ENCODE data around the gene CDK7.
"Not testable (repeated sequence)": the region's sequence is repeated elsewhere in the genome, so short reads cannot be mapped to it uniquely, and the experiment has no call there.

The CDK7 gene

DNA sequence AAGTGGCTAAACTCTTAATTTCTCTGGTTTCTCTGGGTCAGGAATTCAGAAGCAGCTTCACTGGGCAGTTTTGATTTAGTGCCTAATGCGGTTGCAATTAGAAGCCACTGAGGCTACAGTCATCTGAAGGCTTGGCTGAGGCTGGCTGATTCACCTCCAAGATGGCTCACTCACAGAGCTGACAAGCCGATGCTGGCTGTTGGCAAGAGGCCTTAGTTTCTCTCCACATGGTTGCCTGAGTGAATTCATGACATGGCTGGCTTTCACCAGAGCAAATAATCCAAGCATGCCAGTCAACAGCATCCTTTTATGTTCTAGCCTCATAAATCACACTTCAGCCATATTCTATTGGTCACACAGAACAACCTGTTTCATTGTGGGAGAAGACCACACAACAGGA, 2.8 kb upstream of the CDK7 start:
- FAIRE-seq (no peak), DNase-seq (ENCODE audit: insufficient read length, low spot score) (no peak)

DNA sequence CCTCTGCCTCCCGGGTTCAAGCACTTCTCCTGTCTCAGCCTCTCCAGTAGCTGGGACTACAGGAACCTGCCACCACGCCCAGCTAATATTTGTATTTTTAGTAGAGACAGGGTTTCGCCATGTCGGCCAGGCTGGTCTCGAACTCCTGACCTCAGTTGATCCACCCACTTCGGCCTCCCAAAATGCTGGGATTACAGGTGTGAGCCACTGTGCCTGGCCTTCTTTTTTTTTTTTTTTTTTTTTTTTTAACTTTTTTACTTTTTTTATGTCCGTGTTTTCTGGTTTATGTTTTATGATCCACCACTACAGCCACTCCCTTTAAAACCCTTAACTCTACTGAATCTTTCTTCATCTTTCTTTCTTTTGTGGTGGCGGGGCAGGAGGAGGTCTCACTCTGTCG, 2.0 kb downstream of the CDK7 start:
- FAIRE-seq; DNase-seq (ENCODE audit: insufficient read length, low spot score): not testable (repeated sequence)

DNA sequence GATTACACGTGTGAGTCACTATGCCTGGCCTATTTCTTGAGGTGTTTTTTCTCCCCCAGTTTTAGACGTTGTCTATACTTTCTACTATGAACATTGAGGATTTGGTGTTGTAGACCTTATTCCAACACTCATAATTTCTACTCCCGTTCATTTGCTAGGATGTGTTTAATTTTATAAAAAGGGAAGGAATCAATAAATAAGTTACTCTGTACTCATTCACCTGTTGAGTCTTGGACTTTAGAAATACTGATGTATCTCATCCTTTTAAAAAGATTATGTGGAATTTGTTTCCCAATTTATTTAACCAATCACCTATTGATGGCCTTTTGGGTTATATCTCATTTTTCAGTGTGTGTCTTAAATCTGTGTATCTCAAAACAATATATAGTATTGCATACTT, 3.2 kb downstream of the CDK7 start:
- DNase-seq (ENCODE audit: insufficient read length, low spot score) (no peak), FAIRE-seq (no peak)

DNA sequence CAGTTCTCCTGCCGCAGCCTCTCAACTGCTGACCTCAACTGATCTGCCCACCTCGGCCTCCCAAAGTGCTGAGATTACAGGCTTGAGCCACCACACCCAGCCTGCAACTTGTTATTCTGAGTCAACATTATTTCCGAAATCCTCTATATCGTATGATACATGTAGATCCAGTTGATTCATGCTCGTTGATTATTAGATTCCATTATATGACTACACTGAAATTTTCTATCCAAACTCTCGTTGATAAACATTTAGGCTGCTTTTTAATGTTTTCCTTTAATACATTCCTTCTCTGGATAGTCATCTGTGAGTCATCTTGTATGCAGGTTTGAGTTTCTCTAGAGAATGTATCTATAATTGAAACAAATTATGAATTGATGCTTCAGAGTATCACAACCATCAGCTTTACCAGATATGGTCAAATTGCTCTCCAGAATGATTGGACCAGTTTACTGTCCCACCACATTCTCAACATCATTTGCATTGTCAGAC, 4.1 kb downstream of the CDK7 start:
- FAIRE-seq: no peak
- DNase-seq (ENCODE audit: insufficient read length, low spot score): peak; percentile 50

DNA sequence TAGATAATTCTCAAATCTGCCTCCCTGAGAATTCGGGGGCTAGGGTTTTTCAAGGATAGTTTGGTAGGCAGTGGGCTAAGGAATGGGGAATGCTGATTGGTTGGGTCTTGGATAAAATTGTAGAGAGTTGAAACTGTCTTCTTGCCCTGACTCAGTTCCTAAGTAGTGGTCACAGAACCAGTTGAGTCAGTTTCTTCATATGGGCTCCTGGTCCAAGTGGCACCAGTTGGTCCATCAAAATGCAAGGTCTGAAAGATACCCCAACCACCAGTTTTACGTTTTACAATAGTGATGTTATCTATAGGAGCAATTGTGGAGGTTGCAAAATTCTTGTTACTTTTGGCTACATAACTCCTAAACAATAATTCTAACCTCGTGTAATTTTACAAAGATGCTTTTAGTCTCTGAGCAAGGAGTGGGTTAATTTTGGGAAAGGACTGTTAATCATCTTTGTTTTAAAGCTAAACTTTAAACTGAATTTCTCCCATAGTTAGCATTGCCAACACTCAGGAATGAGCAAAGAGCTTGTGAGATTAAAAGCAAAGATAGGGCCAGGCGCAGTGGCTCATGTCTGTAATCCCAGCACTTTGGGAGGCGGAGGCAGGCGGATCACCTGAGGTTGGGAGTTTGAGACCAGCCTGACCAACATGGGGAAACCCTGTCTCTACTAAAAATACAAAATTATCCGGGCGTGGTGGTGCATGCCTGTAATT, 7.7 kb downstream of the CDK7 start:
- FAIRE-seq (no peak), DNase-seq (ENCODE audit: insufficient read length, low spot score) (no peak)

DNA sequence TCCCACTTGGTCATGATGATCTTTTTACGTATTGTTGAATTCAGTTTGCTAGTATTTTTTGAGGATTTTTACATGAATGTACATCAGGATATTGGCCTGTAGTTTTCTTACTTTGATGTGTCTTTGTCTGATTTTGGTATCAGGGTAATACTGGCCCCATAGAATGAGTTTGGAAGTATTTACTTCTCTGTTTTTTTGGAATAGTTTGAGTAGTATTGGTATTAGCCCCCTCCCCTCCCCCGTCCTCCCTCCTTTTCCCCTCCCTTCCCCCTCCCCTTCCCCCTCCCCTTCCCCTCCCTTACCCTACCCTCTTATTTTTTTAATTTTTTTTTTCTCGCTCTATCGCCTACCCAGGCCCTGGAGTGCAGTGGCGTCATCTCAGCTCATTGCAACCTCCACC, 10.3 kb downstream of the CDK7 start:
- FAIRE-seq (no peak), DNase-seq (ENCODE audit: insufficient read length, low spot score) (no peak)

DNA sequence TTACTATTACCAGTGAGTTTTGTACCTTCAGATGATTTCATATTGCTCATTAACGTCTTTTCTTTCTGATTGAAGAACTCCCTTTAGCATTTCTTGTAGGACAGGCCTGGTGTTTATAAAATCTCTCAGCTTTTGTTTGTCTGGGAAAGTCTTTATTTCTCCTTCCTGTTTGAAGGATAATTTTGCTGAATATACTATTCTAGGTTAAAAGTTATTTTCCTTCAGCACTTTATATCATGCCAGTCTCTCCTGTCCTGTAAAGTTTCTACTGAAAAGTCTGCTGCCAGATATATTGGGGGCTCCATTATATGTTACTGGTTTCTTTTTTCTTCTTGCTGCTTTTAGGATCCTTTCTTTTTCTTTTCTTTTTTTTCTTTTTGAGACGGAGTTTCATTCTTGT, 13.3 kb downstream of the CDK7 start:
- DNase-seq (ENCODE audit: insufficient read length, low spot score) (no peak), FAIRE-seq (no peak)

DNA sequence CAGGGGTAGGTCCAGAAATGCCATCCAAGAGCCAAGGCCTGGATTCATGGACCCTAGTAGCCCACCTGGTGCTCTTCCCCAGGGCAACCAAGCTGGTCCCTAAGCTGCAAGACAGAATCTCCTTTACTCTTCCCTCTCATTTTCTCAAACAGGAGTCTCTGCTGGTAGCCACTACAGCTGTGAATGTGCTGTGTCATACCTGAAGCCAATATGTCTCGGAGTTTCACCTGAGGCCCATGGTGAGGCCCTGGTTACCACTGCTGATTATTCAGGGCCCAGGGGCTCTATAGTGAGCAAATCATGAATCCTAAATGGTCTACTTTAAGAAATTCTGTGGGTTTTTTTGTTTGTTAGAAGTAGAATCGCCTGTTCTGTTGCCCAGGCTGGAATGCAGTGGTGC, 15.9 kb downstream of the CDK7 start:
- DNase-seq (ENCODE audit: insufficient read length, low spot score): no peak
- no peak for FAIRE-seq

DNA sequence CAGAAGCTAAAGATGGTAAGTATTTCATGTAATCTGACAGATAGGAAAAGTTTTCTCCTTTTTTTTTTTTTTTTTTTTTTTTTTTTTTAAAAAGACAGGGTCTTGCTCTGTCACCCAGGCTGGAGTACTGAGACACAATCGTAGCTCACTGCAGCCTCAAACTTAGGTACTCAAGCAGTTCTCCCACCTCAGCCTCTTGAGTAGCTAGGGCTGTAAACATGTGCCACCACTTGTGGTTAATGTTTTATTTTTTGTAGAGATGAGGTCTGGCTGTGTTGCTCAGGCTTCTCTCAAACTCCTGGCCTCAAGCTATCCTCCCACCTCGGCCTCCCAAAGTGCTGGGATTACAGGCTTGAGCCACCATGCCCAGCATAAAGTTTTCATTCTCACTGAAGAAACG, 17.8 kb downstream of the CDK7 start:
- DNase-seq (ENCODE audit: insufficient read length, low spot score) (no peak), FAIRE-seq (no peak)

DNA sequence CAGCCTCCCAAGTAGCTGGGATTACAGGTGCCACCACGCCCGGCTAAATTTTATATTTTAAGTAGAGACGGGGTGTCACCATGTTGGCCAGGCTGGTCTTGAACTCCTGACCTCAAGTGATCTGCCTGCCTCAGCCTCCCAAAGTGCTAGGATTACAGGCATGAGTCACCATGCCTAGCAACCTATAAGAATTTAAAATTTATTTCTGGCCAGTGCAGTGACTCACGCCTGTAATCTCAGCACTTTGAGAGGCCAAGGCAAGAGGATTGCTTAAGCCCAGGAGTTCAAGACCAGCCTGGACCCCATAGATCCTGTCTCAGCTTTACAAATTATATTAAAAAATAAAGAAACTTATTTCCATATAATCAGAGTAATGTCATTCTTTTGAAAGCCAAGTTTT, 21.3 kb downstream of the CDK7 start:
- not testable (repeated sequence) for DNase-seq (ENCODE audit: insufficient read length, low spot score); FAIRE-seq

DNA sequence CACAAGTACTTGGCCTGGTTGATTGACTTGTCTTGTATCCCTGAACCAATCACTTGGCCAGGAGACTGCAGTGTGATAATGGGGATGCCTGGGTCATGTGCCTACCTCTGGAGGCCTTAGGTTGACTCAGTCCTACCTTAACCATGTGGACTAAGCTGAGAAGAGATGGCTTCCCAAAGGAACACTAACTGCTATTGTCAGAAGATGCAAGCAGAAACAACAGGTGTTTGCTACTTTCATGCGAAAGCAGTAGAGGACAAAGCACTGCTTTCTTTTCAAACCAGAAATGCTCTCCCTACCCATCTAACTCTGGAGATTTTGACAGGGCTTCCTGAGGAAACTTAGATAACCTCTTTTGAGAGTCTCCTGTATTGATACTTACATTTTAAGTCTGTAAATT, 22.9 kb downstream of the CDK7 start:
- FAIRE-seq (no peak), DNase-seq (ENCODE audit: insufficient read length, low spot score) (no peak)

DNA sequence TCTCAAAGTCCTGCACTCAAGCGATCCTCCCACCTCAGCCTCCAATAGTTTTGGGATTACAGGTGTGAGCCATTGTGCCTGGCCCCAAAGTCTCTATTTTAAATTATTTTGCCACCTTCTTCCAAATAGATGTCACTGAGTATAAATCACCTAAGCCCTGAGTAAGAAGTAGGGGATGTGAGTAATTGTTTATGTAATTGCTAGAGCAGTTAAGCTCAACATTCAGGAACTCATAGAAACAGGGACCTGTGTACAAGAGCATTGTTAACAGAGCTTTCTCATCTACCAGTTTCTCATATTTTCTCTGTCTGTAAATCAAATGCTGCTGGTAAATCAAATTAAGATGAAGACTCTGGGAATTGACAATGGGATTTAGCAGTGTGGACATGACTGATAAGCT, 26.3 kb downstream of the CDK7 start:
- no peak for DNase-seq (ENCODE audit: insufficient read length, low spot score)
- FAIRE-seq: no peak

DNA sequence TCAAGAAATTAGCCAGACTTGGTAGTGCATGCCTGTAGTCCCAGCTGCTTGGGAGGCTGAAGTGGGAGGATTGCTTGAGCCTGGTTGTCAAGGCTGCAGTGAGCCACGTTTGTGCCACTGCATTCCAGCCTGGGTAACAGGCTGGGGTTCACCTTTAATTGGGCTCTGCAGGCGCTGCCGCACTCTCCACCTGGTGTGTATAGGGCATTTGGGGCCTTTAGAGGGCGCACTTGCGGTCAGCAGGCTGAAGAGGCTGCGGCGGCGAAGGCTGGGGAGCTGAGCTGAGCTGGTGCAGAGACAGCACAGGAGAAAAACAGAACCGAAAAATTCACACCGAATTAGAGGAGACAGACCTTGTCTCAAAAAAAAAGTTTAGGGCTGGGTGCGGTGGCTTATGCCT, 31.2 kb downstream of the CDK7 start:
- DNase-seq (ENCODE audit: insufficient read length, low spot score): no peak
- no peak for FAIRE-seq

DNA sequence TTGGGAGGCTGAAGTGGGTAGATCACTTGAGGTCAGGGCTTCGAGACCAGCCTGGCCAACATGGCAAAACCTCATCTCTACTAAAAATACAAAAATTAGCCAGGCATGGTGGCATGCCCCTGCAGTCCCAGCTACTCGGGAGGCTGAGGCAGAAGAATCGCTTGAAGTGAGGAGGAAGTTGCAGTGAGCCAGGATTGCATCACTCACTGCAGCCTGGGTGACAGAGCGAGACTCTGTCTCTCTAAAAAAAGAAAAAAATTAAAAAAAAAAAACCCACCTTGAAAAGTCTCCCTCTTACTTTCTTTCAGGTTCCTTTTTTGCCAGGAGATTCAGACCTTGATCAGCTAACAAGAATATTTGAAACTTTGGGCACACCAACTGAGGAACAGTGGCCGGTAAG, 34.2 kb downstream of the CDK7 start:
- no peak for DNase-seq (ENCODE audit: insufficient read length, low spot score)
- no peak for FAIRE-seq

DNA sequence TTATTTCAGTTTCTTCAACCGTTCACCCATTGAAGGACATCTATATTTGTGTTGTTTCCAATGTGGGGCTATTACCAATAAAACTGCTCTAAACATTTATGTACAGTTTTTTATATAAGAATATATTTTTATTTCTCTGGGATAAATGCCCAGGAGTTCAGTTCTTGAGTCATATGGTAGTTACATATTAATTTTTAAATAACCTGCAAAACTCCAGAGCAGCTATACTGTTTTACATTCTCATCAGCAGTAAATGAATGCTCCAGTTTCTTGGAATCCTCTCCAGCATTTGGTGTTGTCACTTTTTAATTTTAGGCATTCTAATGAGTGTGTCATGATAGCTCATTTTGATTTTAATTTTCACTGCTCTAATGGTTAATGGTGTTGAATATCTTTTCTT, 36.2 kb downstream of the CDK7 start:
- no peak for DNase-seq (ENCODE audit: insufficient read length, low spot score)
- FAIRE-seq: no peak

DNA sequence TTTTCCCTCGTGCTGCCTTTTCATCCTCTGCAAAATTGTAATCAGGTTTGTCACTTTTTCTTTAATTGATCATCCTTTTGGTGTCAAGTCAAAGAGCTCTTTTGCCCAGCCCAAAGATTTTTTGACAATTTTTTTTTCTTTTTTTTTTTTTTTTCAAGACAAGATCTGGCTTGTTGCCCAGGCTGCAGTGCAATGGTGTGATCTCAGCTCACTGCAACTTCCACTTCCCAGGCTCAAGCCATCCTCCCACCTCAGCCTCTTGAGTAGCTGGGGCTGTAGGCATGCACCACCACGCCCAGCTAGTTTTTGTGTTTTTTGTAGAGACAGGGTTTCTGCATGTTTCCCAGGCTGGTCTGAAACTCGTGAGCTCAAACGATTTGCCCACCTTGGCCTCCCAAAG, 36.7 kb downstream of the CDK7 start:
- DNase-seq (ENCODE audit: insufficient read length, low spot score) (no peak), FAIRE-seq (no peak)

DNA sequence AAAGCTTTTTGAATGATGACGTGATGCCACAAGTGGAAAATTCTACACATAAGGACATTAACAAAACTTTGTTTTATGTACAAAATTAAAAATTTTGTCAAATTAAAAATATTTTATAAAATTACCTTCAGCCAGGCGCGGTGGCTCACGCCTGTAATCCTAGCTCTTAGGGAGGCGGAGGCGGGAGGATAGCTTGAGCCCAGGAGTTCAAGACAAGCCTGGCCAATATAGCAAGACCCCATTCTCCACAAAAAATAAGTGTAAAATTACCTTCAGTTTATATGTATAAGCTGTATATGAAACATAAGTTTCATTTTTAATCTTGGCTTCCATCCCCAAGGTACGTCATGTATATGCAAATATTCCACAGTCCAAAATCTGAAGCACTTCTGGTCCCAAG, 40.9 kb downstream of the CDK7 start:
- FAIRE-seq (no peak), DNase-seq (ENCODE audit: insufficient read length, low spot score) (no peak)

DNA sequence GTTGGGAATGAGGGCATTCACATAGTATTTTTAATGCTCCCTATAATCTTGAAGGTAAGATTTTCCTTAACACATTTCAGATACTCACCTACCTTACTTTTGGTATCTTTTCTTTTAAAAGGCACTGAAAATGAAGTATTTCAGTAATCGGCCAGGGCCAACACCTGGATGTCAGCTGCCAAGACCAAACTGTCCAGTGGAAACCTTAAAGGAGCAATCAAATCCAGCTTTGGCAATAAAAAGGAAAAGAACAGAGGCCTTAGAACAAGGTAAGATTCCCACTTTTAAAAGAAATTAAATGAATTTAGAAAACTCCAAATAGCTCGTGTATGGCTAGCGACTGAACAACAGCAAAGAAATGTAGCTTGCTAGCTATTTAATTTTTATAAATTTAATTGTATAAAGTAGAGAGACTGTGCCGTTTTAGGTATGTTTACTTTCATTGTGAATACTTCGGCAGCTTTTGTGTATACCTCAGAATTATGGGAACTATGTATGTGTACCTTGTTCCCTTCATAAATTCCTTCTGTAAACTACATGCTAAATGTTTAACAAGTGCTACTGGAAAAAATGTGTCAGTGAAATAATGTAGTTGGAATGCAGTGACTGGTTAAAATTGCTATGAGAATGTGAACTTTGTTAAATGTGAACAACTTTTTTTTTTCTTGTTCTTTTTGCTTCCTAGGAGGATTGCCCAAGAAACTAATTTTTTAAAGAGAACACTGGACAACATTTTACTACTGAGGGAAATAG, 41.9 kb downstream of the CDK7 start:
- FAIRE-seq (no peak), DNase-seq (ENCODE audit: insufficient read length, low spot score) (no peak)

DNA sequence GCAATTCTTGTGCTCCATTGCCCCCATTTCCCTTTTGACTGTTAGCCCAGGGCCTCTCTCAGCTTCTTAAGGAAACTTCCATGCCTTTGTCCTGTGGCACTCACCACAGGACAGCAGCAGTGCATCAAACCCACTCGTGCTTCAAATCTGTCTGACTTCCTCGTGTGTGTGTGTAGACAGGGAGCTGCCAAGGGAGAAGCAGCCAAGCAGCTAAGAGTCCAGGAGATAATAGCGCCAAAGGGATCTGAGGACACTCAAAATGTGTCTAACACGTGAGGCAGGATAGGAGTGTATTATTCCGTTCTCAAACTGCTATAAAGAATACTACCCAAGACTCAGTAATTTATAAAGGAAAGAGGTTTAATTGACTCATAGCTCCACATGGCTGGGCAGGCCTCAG, 44.8 kb downstream of the CDK7 start:
- no peak for FAIRE-seq

DNA sequence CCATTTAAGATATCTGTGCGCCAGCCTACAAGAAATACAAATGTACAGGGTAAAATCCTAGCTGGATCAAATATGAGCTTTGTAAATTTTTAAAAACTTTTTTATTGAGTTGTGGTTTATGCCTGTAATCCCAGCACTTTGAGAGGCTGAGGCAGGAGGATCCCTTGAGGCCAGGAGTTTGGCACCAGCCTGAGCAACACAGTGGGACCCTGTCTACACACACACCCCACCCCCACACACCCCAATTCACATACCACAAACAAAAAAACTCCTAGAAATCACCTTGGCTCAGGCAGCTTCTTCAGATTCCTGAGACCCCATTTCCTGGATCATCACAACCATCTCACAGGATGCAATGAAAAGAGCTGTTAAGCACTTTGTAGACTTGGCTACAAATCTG, 46.4 kb downstream of the CDK7 start:
- DNase-seq (ENCODE audit: insufficient read length, low spot score) (no peak), FAIRE-seq (no peak)

More for the DNA sequence above, 44.8 kb downstream of the CDK7 start:
- DNase-seq (ENCODE audit: insufficient read length, low spot score): no peak

DNA sequence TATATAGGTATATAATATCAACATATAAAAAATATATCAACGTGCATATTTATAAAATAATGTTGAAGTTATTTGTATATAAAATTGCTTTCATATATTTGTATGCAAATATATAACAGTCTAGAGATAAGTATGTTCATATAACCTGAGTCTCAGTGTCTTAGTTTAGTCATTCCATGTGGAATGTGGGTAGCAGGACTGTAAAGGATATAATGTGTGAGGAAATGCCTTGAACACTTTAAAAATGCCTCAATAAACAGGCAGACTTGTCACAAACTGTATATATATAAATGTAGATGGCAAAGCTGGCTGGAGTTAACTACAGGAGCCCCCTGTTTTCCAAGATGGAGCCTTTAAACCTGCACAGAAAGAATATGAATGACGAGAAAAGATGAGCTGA, 49.5 kb downstream of the CDK7 start:
- FAIRE-seq (no peak), DNase-seq (ENCODE audit: insufficient read length, low spot score) (no peak)

DNA sequence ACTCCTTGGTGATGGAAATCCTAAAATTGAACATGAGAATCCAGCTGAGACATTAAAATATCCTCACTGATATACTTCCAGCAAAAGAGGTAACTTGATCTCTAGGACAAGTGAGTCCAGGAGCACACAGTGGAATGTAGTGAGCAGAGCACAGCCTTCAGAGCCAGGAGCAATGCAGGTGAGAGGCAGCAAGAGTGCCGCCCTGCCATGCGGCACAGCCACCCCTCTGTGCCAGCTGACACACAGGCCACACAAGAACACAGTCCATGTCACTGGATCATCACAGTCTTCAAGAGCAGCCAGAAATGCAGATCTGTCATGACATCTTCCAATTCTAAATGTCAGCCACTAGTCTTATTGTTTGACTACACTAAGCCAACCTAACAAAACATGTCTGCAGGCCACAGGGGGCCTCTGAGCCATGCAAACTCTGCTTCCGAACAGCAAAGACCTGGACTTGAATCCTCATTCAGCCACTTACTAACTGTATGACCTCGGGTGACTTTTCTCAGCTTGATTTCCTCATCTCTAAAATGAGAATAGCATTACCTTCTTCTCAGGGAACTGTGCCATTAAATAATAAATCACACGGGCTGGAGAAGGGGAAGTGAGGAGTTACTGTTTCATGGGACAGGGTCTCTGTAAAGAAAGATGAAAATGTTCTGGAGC, 50.9 kb downstream of the CDK7 start:
- no peak for FAIRE-seq

More for the DNA sequence above, 50.9 kb downstream of the CDK7 start:
- no peak for DNase-seq (ENCODE audit: insufficient read length, low spot score)
